CMK (cell line): Measurements from ENCODE around the gene PLD1.
"Not testable (repeated sequence)": the region's sequence is repeated elsewhere in the genome, so short reads cannot be mapped to it uniquely, and the experiment has no call there.

Experiments used
- DNase-seq: peaks from one replicate; pipeline ENCODE4 v3.0.0-alpha.2; 2010; ENCODE audit warnings: low read depth

Gene PLD1

DNA sequence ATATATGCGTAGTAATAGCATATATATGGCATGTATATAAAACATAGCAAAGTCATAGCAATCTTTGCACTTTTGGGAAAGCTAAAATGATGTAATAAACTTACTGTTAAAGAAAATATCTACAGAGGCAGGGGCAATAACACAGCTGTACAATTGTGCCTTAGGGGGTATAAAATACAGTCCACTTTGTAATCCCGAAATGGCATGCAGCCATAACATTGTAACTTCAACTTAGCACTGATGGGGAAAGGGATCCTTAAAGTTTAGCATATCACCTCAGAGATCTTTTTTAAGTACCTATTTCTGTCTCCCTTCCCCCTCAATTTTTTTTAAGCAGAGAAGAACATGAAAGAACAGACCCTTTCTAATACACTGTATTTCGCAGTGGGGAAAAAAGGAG, 40.8 kb downstream of the PLD1 start:
- no peak for DNase-seq

DNA sequence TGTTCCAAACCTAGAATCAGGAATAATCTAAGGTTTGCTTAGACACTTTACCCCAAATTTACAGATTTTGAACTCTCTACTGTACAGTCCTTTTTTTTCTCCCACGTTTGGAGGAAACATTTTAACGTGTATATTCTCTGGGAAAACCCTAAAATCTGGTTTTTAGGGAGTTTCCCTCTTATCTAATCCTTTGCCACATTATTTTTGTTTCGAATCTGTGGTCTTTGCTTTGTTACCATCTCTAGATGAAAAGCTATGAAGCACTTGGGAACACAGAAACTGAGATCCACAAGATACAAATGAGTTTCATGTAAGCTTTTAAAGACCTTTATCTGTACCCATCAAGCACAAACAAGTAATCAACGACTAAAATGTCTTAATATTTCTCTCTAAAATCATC, 41.3 kb downstream of the PLD1 start:
- DNase-seq = no peak

DNA sequence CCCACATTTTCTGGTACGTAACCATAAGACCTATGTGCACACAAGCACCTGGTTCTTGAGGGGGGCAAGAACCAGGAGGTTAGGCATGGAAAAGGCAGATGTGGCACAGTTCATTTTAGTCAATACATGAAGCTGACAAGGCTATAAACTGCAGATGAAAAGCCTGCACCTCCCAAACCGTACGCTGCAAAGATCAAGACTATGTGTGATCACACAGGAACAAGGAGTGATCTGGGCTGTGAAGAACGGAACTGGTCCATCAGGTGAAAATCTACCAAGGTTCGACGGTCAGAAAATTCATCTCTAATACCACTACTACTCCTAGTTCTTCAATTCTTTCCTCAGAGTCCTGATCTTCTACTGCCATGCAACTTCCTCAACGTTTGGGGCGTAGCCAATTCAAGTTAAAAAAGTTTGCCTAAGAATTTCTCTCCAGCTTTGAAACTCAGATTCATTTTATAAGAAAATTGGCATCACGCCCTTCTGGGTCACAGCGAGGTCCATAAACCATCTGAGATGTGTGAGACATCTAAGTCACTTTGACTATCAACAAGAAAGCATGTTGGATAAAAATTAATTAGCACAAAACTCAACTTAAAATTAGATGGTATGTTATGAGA, 41.9 kb downstream of the PLD1 start:
- no peak for DNase-seq

DNA sequence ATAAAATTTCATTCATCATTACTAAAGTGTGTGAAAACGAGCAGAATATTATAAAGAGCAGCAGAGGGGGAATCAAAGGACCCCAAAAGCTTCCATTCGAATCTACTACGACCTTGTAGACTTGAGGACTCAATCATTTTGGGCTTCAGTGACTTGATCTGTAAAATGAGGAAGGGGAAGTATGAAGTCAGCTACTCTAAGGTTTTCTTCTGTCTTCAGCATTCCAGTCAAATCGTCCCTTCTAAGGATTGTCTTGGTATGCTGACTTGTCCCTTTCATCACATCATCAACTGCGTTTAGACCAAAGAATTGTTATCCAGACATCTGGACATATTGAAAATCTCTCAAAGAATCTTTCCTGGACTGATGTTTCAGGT, 44.8 kb downstream of the PLD1 start:
- DNase-seq = no peak

DNA sequence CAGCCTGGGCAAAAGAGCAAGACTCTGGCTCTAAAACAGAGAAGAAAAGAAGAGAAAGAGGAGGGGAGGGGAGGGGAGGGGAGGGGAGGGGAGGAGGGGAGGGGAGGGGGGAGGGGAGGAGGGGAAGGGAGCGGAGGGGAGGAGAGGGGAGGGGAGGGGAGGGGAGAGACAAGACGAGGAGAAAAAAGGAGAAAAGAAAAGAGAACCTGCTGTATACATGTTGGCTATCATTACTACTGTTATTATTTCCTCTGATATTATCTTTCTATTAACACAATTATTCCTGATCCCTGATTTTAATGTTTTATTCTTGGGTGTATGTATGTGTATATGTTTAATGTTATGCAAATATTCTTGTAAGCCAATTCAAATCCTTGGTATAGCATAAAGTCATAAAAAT, 46.9 kb downstream of the PLD1 start:
- DNase-seq = no peak

DNA sequence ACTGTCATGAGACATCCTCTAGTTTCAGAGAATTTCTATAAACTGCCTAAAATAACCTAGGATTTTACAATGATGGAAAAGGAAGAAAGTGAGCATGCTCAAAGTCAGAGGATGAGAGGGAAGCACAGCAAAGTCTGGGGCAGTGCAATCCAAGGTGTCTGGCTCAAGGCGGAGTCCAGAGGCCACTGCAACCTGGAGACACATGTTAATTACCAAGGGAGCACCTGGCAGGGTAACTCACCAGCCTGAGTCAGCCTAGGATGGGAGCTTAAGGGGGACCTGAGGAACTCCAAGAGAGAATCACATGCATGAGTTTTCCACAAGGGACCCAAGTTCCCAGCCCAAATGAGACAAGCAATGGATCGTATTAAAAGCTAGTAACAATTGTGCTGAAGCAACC, 49.8 kb downstream of the PLD1 start:
- no peak for DNase-seq

DNA sequence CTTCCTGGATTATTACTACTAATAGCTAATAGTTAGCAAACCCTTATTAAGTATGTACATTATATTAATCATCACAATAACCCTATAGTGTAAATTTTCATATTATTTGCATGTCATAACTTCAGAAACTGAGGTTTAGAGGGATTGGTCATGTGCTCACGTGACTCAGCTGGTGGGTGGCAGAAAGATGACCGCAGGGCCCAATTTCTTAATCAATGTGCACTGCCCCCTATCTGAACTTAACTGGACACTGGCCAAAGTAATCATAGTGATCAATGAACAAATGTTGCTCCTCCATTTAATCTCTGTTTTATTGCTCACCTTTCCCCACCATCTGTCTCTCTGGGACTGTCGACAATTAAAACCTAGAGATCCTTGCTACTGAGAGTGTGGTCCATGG, 52.2 kb downstream of the PLD1 start:
- no peak for DNase-seq

DNA sequence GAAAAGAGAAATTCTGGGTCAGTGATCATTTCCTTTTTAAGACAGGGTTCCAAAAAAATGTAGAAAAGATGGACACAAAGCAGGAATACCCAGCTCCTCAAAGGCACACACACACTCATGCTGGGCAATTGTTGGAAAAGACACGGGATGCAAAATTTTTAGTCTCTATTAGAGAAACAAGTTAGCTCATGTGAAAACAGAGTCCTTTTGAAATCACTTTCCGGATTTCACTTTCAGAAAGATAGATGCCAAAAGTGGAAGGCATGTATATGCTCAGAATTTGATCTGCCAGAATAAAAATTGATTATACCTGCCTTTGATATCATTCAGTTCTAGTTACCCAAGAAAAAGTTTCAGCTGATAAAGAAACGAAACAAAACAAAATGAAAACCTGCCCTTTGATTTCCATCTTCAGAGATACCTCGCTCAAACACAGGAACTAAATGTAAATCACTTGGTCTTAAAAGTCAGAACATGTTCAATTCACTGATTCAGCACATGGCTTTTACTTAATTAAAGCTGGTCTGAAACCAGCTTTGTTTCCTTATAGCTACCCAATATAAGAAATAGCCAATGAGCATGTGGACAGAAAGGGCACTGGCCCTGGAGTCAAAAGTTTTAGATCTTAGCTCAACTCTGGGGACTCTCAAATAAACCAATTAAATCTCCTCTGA, 52.8 kb downstream of the PLD1 start:
- DNase-seq = no peak

DNA sequence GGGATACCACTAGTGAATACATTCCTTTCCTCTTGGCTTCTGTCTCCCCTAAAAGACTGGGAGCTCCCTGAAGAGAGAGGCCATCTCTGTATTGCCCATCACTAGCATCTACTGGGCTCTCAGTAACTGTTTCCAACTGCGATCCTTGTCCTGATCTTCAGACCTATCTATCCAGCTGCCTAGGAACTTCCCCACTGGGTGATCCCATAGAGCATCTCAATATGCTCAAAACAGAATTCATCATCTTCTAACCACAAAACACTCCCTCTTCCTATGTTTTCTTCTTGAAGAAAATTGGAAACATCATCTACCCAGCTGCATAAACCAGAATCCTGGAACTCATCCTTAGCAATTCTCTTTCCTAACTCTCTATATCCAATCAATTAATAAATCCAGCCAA, 54.6 kb downstream of the PLD1 start:
- no peak for DNase-seq

DNA sequence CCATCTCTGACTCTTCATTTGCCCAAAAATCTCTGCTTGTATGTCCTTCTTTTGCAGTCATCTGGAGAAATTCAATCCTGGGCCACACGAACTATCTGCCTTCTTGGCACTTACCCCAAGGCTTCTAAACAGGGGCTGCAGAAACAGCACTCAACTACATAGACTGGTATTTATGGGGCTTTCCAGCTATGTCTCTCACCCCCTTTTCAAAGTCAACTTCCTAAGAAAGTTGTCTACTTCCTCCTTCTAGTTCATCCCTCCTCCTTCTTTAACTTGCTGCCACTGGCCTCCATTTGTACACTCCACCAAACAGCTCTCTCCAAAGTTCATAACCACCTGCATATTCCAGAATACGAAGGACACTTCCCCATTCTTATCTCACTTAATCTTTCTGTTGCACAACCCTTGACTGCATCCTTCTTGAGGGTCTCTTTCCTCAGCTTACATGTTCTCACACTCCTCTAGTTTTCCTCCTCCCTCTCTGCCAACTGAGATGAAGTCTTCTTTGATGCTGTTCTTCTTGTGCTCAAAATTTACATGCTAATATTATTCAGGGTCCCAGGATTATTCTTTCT, 55.2 kb downstream of the PLD1 start:
- no peak for DNase-seq

DNA sequence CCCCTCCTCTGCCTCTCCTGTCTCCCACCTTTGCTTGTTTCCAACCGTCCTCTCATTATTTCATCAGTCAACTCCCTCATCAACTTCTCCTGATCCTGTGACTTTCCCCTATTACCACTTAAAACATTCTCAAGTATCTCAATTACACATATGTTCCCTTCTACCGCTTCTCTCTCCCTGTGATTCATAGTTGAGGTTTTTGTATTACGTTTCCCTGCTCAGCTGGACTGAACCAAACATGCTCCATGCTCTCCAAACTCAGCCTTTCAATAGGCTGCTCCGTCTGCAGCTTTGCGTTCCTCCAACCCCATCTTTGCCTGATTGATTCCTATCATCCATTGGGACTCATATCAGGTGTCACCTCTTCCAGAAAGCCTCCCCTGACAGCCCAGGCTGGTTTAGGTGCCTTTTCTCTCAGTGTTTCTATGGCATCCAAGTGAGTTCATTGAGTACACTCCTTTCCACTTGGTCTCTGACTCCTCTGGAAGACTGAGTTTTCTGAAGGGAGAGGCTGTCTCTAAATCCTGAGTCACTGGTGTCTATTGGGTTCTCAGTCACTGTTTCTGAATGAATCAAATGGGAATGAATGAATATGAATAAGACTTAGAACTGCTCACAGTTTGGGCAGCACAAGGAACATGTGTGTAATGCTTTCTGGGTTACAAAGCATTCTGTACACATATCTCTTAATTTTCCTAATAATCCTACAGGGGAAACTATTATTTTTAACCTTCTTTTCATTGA, 56.4 kb downstream of the PLD1 start:
- no peak for DNase-seq

DNA sequence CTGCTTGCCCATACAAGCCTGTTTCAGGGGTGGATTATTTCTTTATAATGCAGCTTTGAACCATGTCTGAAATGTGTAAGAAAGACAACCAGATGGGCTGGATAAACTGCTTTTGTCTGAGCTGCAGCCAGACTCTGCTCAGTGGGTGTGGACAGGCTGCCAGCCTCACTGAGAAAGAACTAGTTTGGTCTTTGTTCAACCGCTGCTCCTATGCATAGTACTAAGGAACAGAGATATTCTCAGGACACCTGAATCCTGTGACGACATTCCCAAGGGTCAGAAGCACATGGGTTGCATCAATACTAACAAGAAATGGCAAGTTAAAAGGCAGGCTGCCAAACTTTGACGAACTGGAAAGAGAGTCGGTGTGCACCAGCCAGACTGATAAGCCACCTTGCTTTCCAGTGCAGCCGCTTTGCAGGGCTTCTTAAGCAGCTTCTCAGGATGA, 57.2 kb downstream of the PLD1 start:
- no peak for DNase-seq

DNA sequence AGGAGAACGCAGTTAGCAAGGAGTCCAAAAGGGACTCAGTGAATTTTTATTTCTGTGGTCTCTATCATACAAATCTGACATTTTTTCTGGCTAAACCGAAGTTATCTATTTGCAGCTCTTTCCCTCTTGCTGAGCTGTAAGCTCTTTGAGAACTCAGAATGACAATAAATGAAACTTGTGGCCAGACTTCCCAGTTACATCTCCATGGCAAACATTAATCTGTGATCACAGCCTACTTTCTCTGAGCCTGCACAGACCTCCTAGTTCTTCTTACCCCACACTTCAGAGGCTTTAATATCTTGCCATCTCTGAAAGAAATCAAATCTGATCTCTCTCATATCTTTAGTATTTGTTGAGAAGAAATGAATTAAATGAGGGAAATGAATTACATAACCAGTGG, 58.0 kb downstream of the PLD1 start:
- DNase-seq = no peak

DNA sequence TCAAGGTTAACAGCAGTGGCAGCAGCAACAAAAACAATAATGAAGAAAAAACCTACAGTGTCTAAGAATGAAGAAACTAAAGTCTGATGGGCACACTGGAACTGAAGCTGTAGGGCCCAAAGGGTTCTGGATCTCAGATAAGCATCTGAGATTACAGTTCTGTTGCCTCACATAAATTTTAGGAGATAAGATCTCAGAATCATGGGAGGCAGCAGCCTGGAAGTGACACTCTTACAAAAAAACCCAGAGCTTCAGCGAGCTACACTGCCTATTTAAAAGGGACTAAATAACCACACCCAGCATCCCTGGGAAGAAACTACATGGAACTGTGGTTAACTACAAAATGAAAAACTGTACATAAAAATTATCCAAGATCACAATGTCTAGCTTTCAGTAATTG, 61.2 kb downstream of the PLD1 start:
- DNase-seq = no peak

DNA sequence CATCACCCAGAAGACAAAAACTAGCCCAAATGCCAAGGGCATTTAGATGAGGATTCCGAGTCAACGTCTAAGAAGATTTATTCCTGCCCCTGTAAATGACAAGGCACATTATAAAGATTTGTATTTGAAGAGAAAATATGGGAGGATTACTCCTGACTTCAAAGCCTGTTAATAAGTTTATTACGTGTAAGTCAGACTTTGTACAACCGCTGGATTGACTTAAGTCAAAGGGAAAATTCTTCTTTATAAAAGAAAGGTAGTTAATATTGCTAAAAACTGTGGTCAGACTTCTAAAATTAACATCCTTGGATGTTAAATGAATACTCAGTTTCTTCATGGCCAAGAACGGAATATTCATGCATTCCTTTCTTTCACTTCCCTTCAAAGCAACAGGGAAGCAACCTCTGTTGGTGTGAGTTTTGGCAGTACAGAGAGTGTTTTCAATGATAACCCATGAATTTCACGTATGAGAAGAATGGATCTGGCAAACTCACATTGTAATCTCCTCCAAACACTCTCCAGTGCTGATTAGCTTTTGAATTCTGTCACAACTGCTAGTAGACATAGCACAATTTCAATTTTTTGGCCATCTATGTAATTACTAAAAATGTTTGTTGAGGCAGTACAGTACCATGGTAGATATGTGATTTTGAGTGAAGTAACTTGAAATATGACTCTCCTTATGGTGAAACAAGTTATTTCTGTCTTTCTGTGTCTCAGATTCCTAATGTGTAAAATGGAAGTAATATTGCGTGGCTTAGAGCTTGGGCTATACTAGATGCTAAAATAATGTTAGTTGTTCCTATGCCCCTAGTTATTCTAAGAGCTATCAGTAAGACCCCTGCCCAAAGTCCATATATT, 62.0 kb downstream of the PLD1 start:
- no peak for DNase-seq

DNA sequence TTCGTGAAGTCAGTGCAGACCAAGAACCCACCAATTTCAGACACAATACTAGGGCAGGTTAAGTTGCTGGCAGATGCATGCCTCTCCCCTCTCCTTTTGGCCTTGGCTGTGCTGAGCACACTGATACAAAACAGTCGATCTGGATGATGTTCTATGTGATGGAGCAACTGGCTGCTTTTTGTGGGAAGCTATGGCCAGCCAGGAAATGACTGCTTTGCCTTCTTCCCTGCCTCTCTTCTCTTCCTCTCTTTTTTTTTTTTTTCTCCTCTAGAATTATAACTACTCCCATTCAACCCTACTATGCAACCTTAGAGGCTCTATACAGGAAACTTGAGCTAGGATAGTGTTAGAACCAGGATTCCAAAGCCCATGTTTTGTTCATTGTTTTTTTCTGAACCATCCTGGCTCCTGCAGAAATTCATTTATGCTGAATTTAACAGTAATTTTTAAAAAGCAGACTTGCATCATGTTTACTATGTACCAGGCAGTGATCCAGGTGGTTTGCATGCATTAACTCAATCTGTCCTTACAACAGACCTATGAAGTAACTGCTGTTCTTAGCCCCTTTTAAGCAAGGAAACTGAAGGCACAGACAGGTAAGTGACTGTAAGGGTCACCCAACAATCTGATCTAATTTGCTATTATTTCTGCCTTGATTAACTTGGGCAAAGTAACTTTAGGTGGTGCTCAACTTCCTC, 62.9 kb downstream of the PLD1 start:
- no peak for DNase-seq

DNA sequence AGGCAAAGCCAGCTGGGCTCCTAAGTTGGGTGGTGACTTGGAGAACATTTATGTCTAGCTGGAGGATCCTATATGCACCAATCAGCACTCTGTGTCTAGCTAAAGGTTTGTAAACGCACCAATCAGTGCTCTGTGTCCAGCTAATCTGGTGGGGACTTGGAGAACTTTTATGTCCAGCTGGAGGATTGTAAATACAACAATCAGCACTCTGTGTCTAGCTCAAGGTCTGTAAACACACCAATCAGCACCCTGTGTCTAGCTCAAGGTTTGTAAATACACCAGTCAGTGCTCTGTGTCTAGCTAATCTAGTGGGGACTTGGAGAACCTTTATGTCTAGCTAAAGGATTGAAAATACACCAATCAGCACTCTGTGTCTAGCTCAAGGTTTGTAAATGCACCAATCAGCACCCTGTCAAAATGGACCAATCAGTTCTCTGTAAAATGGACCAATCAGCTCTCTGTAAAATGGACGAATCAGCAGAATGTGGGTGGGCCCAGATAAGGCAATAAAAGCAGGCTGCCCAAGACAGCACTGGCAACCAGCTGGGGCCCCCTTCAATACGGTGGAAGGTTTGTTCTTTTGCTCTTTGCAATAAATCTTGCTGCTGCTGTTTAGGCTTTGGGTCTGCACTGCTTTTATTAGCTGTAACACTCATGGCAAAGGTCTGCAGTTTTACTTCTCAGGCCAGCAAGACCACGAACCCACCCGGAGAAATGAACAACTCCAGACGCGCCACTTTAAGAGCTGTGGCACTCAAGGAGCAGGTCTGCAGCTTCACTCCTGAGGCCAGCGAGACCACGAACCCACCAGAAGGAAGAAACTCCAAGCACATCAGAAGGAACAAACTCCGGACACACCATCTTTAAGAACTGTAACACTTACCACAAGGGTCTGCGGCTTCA, 63.7 kb downstream of the PLD1 start:
- not testable (repeated sequence) for DNase-seq

DNA sequence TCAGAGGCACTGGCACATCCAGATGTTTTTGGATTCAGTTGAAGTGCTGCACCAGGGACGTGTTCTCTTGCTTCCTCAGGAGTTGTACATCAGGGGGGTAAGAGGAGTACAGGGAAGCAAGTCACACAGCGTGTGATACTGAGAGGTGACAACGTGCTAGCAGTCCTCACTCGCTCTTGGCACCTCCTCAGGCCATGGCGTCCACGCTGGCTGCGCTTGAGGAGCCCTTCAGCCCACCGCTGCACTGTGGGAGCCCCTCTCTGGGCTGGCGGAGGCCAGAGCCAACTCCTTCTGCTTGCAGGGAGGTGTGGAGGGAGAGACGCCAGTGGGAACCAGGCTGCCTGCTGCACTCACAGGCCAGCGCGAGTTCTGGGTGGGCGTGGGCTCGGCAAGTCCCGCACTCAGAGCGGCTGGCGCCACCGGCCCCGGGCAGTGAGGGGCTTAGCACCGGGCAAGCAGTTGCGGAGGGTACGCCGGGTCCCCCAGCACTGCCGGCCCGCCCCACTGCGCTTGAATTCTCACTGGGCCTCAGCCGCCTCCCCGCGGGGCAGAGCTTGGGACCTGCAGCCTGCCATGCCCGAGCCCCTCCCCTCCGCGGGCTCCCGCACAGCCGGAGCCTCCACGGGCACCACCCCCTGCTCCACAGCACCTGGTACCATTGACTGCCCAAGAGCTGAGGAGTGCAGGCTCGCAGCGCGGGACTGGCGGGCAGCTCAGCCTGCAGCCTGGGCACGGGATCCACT, 64.5 kb downstream of the PLD1 start:
- no peak for DNase-seq

DNA sequence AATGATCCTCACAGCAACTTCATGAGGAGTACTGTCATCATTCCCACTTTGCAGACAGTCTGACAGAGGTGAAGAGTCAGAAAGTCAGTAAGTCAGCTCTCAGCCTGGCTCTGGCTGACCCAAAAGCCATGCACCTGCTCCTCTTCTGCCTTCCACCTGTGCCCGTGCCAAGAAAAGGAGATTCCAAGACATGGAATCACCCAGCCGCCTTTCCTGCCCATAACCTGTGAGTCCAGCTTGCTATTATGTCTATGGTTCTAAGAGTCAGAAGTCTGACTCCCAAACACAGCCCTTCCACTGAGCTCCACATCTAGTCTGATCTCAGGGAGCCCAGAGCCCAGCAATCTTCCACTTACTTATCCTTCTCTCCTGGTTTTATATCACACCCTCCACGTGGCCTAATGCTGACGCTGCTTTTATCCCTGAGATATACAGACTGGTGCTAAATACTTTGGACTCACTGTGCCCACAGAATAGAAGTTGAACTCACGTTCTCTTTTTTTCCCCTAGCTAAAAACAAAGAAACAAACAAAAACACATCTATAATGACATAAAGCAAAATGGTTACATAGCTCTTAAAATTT, 66.0 kb downstream of the PLD1 start:
- DNase-seq = no peak
